Astrocyte (in vitro differentiated cells and primary cell): Measurements from ENCODE around the gene PNISR. TPM values are rescaled to one million over a fixed set of nuclear protein-coding genes. Genes with fewer than 3 reads are reported as not detected.

ENCODE experiments used
- DNase-seq: peaks from one replicate; pipeline ENCODE4 v3.0.0-alpha.2; 2010; ENCODE audit warnings: low read depth
- FAIRE-seq: peaks from 2 replicates; lab custom pipeline; 2011; peaks lifted over from hg19 to GRCh38; lab: Jason Lieb, UNC
- H2AFZ ChIP-seq: 2 replicates; pipeline ENCODE4 v1.6.0; 2012; ENCODE audit warnings: low read depth, low read length, inconsistent platforms
- H3K27ac ChIP-seq: 2 replicates; pipeline ENCODE4 v1.5.1; 2011; ENCODE audit warnings: low read depth, low read length, inconsistent platforms
- H3K27me3 ChIP-seq: 2 replicates; pipeline ENCODE4 v1.6.0; 2011; ENCODE audit warnings: low read length, inconsistent platforms; ENCODE audit not compliant: insufficient read depth
- H3K36me3 ChIP-seq: 2 replicates; pipeline ENCODE4 v1.5.1; 2011; ENCODE audit warnings: low read length, inconsistent platforms; ENCODE audit not compliant: insufficient read depth
- H3K4me1 ChIP-seq: 2 replicates; pipeline ENCODE4 v1.5.1; 2011; ENCODE audit warnings: low read length, inconsistent platforms; ENCODE audit not compliant: insufficient read depth
- H3K4me2 ChIP-seq: 2 replicates; pipeline ENCODE4 v1.6.0; 2012; ENCODE audit warnings: low read length, inconsistent platforms
- H3K4me3 ChIP-seq: 2 replicates; pipeline ENCODE4 v1.5.1; 2011; ENCODE audit warnings: low read depth, mild to moderate bottlenecking, low read length, inconsistent platforms; ENCODE audit not compliant: insufficient read depth
- H3K79me2 ChIP-seq: 2 replicates; pipeline ENCODE4 v1.6.0; 2012; ENCODE audit warnings: mild to moderate bottlenecking, low read length, inconsistent platforms; ENCODE audit not compliant: insufficient read depth
- H3K9ac ChIP-seq: 2 replicates; pipeline ENCODE4 v1.6.0; 2012; ENCODE audit warnings: mild to moderate bottlenecking, low read length, inconsistent platforms
- H3K9me3 ChIP-seq: 2 replicates; pipeline ENCODE4 v1.5.1; 2012; ENCODE audit warnings: low read depth, mild to moderate bottlenecking, low read length, inconsistent platforms; ENCODE audit not compliant: insufficient read depth
- H4K20me1 ChIP-seq: 2 replicates; pipeline ENCODE4 v1.6.0; 2012; ENCODE audit warnings: low read length, inconsistent platforms; ENCODE audit not compliant: insufficient read depth
- H3K27ac Mint-ChIP-seq: one replicate; pipeline ENCODE4 v1.8.0; 2021; ENCODE audit warnings: mild to moderate bottlenecking, mixed read lengths; ENCODE audit not compliant: unreplicated experiment
- H3K27me3 Mint-ChIP-seq: one replicate; pipeline ENCODE4 v1.8.0; 2021; ENCODE audit warnings: low read depth, mixed read lengths; ENCODE audit not compliant: unreplicated experiment
- H3K36me3 Mint-ChIP-seq: one replicate; pipeline ENCODE4 v1.8.0; 2021; ENCODE audit warnings: low read depth, mixed read lengths; ENCODE audit not compliant: unreplicated experiment
- H3K4me1 Mint-ChIP-seq: one replicate; pipeline ENCODE4 v1.8.0; 2021; ENCODE audit warnings: low read depth, mixed read lengths; ENCODE audit not compliant: unreplicated experiment
- H3K4me3 Mint-ChIP-seq: one replicate; pipeline ENCODE4 v1.8.0; 2021; ENCODE audit warnings: mild to moderate bottlenecking, moderate library complexity, mixed read lengths; ENCODE audit not compliant: unreplicated experiment
- H3K9me3 Mint-ChIP-seq: one replicate; pipeline ENCODE4 v1.8.0; 2021; ENCODE audit warnings: mild to moderate bottlenecking, mixed read lengths; ENCODE audit not compliant: unreplicated experiment
- CTCF ChIP-seq: IDR thresholded peaks from 2 replicates; pipeline ENCODE4 v1.5.1; 2011; ENCODE audit warnings: low read depth, mild to moderate bottlenecking, inconsistent platforms, low read length, moderate library complexity; ENCODE audit not compliant: insufficient read depth
- EZH2 ChIP-seq: IDR thresholded peaks from 2 replicates; pipeline ENCODE4 v1.6.1; 2012; ENCODE audit warnings: mild to moderate bottlenecking, low read length, inconsistent platforms; ENCODE audit not compliant: insufficient read depth
- total RNA-seq: library from RNA; stranded (reverse); gene quantifications from 2 replicates; pipeline ENCODE4 v1.2.1, GENCODE V29; 2021

PNISR gene
- total RNA-seq, 1 donor from 2014 or later, result 62.2 TPM

DNA sequence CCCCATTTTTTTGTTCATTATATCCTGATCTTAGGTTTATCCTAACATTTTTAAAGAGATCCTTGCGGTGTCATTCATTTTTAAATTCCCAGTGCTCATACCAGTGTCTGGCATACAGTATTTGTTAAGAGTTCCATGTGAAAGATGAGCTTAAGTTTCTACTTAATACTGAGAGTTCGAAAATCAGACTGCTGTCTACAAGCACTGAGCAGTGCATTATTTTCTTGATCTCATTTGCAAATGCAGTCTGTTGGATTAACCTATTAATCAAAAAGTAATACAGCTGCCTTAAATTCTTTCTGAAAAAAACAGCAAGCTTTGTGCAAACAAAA is 31.8 kb downstream of the PNISR start:
- Histone ChIP-seq H3K4me2 (peak overlapping the region; percentile 89), H3K27me3 (no peaks in the 10 kb centered on the region), H3K9ac (peak overlapping the region; percentile 92), H3K27ac (peak overlapping the region; percentile 90), H3K36me3 (peaks cover 3% of the 10 kb centered on the region), H3K9me3 (no peaks in the 10 kb centered on the region), H3K4me1 (no peaks in the 10 kb centered on the region), H2AFZ (peak overlapping the region; percentile 87), H4K20me1 (no peaks in the 10 kb centered on the region), H3K79me2 (no peaks in the 10 kb centered on the region), H3K4me3 (peak overlapping the region; percentile 80)
- DNase-seq (no peak), FAIRE-seq (peak; percentile 45)
- Mint-ChIP-seq H3K27ac (peak overlapping the region; percentile 97), H3K27me3 (no peaks in the 10 kb centered on the region), H3K9me3 (no peaks in the 10 kb centered on the region), H3K4me3 (peak overlapping the region; percentile 95), H3K4me1 (peaks cover 4% of the 10 kb centered on the region), H3K36me3 (no peaks in the 10 kb centered on the region)
- no peak for TF ChIP-seq CTCF
- TF ChIP-seq EZH2, result no peak

DNA sequence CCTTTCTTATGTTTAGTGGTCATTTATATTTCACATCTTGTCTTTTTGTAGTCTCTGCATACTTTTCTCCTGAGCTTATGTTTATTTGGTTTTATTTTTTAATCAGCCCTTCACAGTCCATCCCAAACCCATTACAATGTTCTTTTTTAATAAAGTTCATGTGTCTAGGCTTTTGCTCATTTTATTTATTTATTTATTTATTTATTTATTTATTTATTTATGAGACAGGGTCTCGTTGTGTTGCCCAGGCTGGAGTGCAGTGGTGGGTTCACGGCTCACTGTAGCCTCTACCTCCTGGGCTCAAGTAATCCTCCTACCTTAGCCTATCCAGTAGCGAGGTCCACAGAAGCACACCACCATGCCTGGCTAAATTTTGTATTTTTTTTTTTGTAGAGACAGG is 34.2 kb downstream of the PNISR start:
- Mint-ChIP-seq H3K36me3 (no peaks in the 10 kb centered on the region), H3K27me3 (no peaks in the 10 kb centered on the region)

More for the DNA sequence above, 34.2 kb downstream of the PNISR start:
- no peaks in the 10 kb centered on the region for H3K9me3 Mint-ChIP-seq
- Histone ChIP-seq H2AFZ (no peak overlapping the region), H3K79me2 (no peaks in the 10 kb centered on the region), H3K27me3 (no peaks in the 10 kb centered on the region), H4K20me1 (no peaks in the 10 kb centered on the region), H3K9ac (no peak overlapping the region), H3K9me3 (no peaks in the 10 kb centered on the region), H3K4me2 (no peak overlapping the region), H3K36me3 (no peaks in the 10 kb centered on the region), H3K4me1 (no peaks in the 10 kb centered on the region), H3K27ac (no peak overlapping the region), H3K4me3 (no peak overlapping the region)
- no peak overlapping the region for H3K27ac Mint-ChIP-seq
- TF ChIP-seq CTCF (no peak), EZH2 (no peak)
- FAIRE-seq, result no peak
- peaks cover 4% of the 10 kb centered on the region for H3K4me1 Mint-ChIP-seq
- H3K4me3 Mint-ChIP-seq, result no peak overlapping the region
- no peak for DNase-seq
